NT2/D1 (cell line): Measurements from ENCODE around the gene SLC22A4.

Experiments
- DNase-seq: peaks from one replicate; pipeline ENCODE4 v3.0.0-alpha.2; 2011; ENCODE audit warnings: low read depth, low spot score
- H3K27me3 ChIP-seq: 2 replicates; pipeline ENCODE4 v1.6.0; 2011; ENCODE audit warnings: mild to moderate bottlenecking; ENCODE audit not compliant: insufficient read length, insufficient read depth
- H3K36me3 ChIP-seq: 2 replicates; pipeline ENCODE4 v1.6.1; 2011; ENCODE audit warnings: mild to moderate bottlenecking, low read length, mixed read lengths; ENCODE audit not compliant: insufficient read depth, insufficient read length
- H3K4me1 ChIP-seq: 2 replicates; pipeline ENCODE4 v1.5.1; 2011; ENCODE audit not compliant: insufficient read depth, insufficient read length
- H3K4me3 ChIP-seq: 2 replicates; pipeline ENCODE4 v1.5.1; 2011; ENCODE audit warnings: low read depth; ENCODE audit not compliant: insufficient read length
- H3K9ac ChIP-seq: 2 replicates; pipeline ENCODE4 v1.6.0; 2011; ENCODE audit warnings: low read depth; ENCODE audit not compliant: insufficient read length
- H3K9me3 ChIP-seq: 2 replicates; pipeline ENCODE4 v1.5.1; 2011; ENCODE audit warnings: mild to moderate bottlenecking, low read length; ENCODE audit not compliant: insufficient read depth
- SUZ12 ChIP-seq: IDR thresholded peaks from 2 replicates; pipeline ENCODE4 v1.6.1; 2011; ENCODE audit not compliant: insufficient read length, insufficient read depth; ENCODE audit errors: extremely low read depth
- YY1 ChIP-seq: IDR thresholded peaks from 2 replicates; pipeline ENCODE4 v1.6.1; 2011; ENCODE audit not compliant: insufficient read length, insufficient read depth
- ZNF274 ChIP-seq: IDR thresholded peaks from 2 replicates; pipeline ENCODE4 v1.6.1; 2011; ENCODE audit warnings: mild to moderate bottlenecking, low read depth, low read length

SLC22A4 gene

GRCh38 chr5:132380047-132380446, 85.9 kb downstream of the SLC22A4 start:
- no peak overlapping the region for H3K4me3 ChIP-seq
- no peak overlapping the region for H3K9ac ChIP-seq
- no peaks in the 10 kb centered on the region for H3K27me3 ChIP-seq
- H3K9me3 ChIP-seq, result no peaks in the 10 kb centered on the region
- no peaks in the 10 kb centered on the region for H3K36me3 ChIP-seq
- DNase-seq, result no peak
- no peaks in the 10 kb centered on the region for H3K4me1 ChIP-seq
- TF ChIP-seq SUZ12 (no peak), YY1 (no peak), ZNF274 (no peak)

GRCh38 chr5:132380741-132381140, 86.5 kb downstream of the SLC22A4 start:
- no peak overlapping the region for H3K4me3 ChIP-seq
- no peak for TF ChIP-seq ZNF274
- TF ChIP-seq YY1, result no peak
- TF ChIP-seq SUZ12, result no peak

GRCh38 chr5:132381614-132382013, 87.4 kb downstream of the SLC22A4 start:
- no peak overlapping the region for H3K9ac ChIP-seq
- no peak for DNase-seq
- no peaks in the 10 kb centered on the region for H3K36me3 ChIP-seq
- no peak overlapping the region for H3K4me3 ChIP-seq
- no peaks in the 10 kb centered on the region for H3K27me3 ChIP-seq
- no peak for TF ChIP-seq YY1
- TF ChIP-seq ZNF274, result no peak
- TF ChIP-seq SUZ12, result no peak
- H3K4me1 ChIP-seq, result peaks cover under 1% of the 10 kb centered on the region
- H3K9me3 ChIP-seq, result no peaks in the 10 kb centered on the region

More at GRCh38 chr5:132380741-132381140, 86.5 kb downstream of the SLC22A4 start:
- no peaks in the 10 kb centered on the region for H3K27me3 ChIP-seq
- H3K4me1 ChIP-seq, result no peaks in the 10 kb centered on the region
- no peak overlapping the region for H3K9ac ChIP-seq
- H3K9me3 ChIP-seq, result no peaks in the 10 kb centered on the region
- H3K36me3 ChIP-seq, result no peaks in the 10 kb centered on the region
- no peak for DNase-seq

GRCh38 chr5:132383261-132383660, 89.1 kb downstream of the SLC22A4 start:
- no peak for TF ChIP-seq ZNF274
- no peak for TF ChIP-seq YY1
- TF ChIP-seq SUZ12, result no peak

GRCh38 chr5:132383984-132384383, 89.8 kb downstream of the SLC22A4 start:
- Histone ChIP-seq H3K9ac (no peak overlapping the region), H3K9me3 (no peaks in the 10 kb centered on the region), H3K27me3 (no peaks in the 10 kb centered on the region), H3K4me1 (peaks cover 5% of the 10 kb centered on the region), H3K36me3 (no peaks in the 10 kb centered on the region), H3K4me3 (no peak overlapping the region)
- DNase-seq, result no peak
- TF ChIP-seq YY1 (no peak), SUZ12 (no peak), ZNF274 (no peak)

More at GRCh38 chr5:132383261-132383660, 89.1 kb downstream of the SLC22A4 start:
- H3K9me3 ChIP-seq, result no peaks in the 10 kb centered on the region
- no peaks in the 10 kb centered on the region for H3K27me3 ChIP-seq
- H3K36me3 ChIP-seq, result no peaks in the 10 kb centered on the region
- H3K4me1 ChIP-seq, result peaks cover 5% of the 10 kb centered on the region
- no peak overlapping the region for H3K4me3 ChIP-seq
- no peak overlapping the region for H3K9ac ChIP-seq
- no peak for DNase-seq

DNA sequence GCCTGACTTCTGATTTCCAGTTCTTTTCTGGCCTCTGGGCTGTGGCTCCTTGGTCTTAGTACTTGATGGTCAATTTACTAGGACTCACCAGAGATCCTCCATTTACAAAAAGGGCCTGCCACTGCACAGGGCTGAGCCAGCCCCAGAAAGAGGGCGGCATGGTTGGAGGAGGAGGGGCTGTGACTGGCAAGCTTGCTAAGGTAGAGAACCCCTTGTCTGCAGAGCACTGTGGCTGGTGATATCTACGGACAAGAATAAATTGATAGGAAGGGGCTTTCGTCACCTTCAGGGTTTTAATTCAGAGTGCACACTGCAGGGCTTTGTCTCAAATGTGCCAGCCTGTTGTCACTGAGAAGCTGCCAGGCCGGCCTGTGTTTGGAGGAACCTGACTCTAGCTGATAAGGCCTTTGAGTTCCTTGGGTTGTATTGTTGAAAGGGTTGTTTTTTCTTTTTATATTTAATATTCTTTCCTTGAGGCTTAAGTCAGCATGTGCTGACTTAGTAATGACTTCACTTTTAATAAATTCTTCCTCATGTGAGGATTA, 90.4 kb downstream of the SLC22A4 start:
- TF ChIP-seq SUZ12 (no peak), YY1 (no peak), ZNF274 (no peak)
- Histone ChIP-seq H3K4me3 (no peak overlapping the region), H3K27me3 (no peaks in the 10 kb centered on the region), H3K9ac (no peak overlapping the region), H3K9me3 (no peaks in the 10 kb centered on the region), H3K4me1 (peaks cover 9% of the 10 kb centered on the region), H3K36me3 (no peaks in the 10 kb centered on the region)
- no peak for DNase-seq

DNA sequence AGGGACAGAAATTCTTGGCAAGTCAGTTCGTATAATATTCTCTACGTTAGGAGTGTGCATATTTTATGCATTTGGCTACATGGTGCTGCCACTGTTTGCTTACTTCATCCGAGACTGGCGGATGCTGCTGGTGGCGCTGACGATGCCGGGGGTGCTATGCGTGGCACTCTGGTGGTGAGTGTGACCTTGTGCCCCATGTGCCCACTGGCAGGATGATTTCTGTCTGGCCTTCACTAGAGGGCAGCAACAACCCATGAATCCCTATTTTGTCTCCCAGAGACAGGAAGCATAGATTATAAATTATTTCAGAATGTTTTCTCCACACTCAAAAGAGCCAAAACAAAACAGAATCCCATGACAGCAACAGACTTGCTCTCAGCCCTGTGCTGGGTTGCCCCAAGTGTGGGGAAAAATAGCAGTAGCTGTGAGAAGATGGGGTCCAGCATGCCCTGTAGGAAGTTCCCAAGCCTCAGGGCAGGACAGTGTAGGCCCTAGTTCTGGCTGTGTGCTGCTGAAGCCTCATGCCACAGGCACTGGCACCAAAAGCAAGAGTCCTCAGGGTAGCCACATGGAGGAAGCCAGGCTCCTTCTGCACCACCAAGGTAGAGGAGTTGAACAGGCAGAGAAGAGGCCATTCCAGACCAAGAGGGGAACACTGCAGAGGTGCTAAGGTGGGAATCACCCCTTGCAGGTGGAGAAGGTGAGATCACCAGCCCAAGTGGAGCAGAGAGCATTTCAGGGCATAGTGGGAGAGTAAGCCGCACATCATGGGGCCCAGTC, 91.3 kb downstream of the SLC22A4 start:
- Histone ChIP-seq H3K36me3 (no peaks in the 10 kb centered on the region), H3K9ac (no peak overlapping the region), H3K9me3 (no peaks in the 10 kb centered on the region), H3K4me1 (peaks cover 9% of the 10 kb centered on the region), H3K4me3 (no peak overlapping the region), H3K27me3 (no peaks in the 10 kb centered on the region)
- TF ChIP-seq YY1 (no peak), SUZ12 (no peak), ZNF274 (no peak)
- DNase-seq, result no peak
